ENCODE results near the gene NRP1. TPM values are rescaled to one million over a fixed set of nuclear protein-coding genes. Genes with fewer than 3 reads are reported as not detected.

The NRP1 gene
- polyA plus RNA-seq, 1 of the 3 experiments (the other 2 are of a cell fraction) = 129 TPM

- TF ChIP-seq JUND (IDR thresholded peaks at IDR 0.05) = no peak
- no peak for TF ChIP-seq USF2 (IDR thresholded peaks at IDR 0.05; ENCODE audit: borderline replicate concordance, low read depth, low read length)
- TF ChIP-seq MAX (IDR thresholded peaks at IDR 0.05; ENCODE audit: low read depth) = no peak
- Histone ChIP-seq H3F3A (replicated peaks; ENCODE audit: insufficient read depth) (peaks cover 7% of the 10 kb centered on the region), H3K36me3 (replicated peaks in 1 of 2; ENCODE audit: control insufficient read depth in 1 of 2, insufficient read depth in 2 of 2, low read length in 1 of 2) (peaks cover 33 to 79% of the 10 kb centered on the region in 2 experiments), H2AFZ (ENCODE audit: low read depth) (no peak overlapping the region), H3K9me3 (no peaks in the 10 kb centered on the region), H4K20me1 (ENCODE audit: insufficient read depth) (no peaks in the 10 kb centered on the region), H3K27ac (ENCODE audit: low read depth in 2 of 2, low read length in 1 of 2) (no peak overlapping the region), H3K27me3 (ENCODE audit: insufficient read depth) (no peaks in the 10 kb centered on the region), H3K9ac (no peak overlapping the region), H3K79me2 (ENCODE audit: insufficient read depth) (peaks cover 22% of the 10 kb centered on the region), H3K4me1 (ENCODE audit: control insufficient read depth in 1 of 2, insufficient read depth in 2 of 2, low read depth in 1 of 2, low read length in 1 of 2) (peaks cover 9 to 15% of the 10 kb centered on the region in 2 experiments; a peak in 2 of 4 replicates), H3K9me2 (no peaks in the 10 kb centered on the region), H3K4me3 (ENCODE audit: low read depth in 2 of 2, low read length in 1 of 2) (no peak overlapping the region), H3K4me2 (no peak overlapping the region)
- WGBS (ENCODE audit: low lambda C conversion rate) = 98% methylated on average over 4 of the region's 4 CpGs
- ChIA-PET CTCF (interaction anchor here (1.3 kb wide), 1 partner anchor 9 kb away, joined by 4 read pairs; no protein-coding TSS in a partner anchor), POLR2A (no interaction called here)
- DNase-seq = no peak
Measured at GRCh38 chr10:33208166-33208565, 126.3 kb downstream of the NRP1 start.

- 90% methylated on average over 7 of the region's 7 CpGs for WGBS (ENCODE audit: low lambda C conversion rate)
- TF ChIP-seq FOXM1 (IDR thresholded peaks at IDR 0.05; ENCODE audit: low read depth) (no peak), TEAD4 (IDR thresholded peaks at IDR 0.05; ENCODE audit: borderline replicate concordance, insufficient read depth) (no peak), MEF2A (IDR thresholded peaks at IDR 0.05; ENCODE audit: borderline replicate concordance, low read depth) (no peak), USF2 (IDR thresholded peaks at IDR 0.05; ENCODE audit: borderline replicate concordance, low read depth, low read length) (no peak), RXRA (IDR thresholded peaks at IDR 0.05; ENCODE audit: borderline replicate concordance, low read depth) (no peak), MXI1 (IDR thresholded peaks at IDR 0.05; ENCODE audit: low read depth, low read length) (no peak), CHD2 (IDR thresholded peaks at IDR 0.05; ENCODE audit: low read length, partially characterized antibody) (no peak), FOXJ3 (CRISPR knock-in tag; IDR thresholded peaks at IDR 0.05) (no peak)
- no peak for DNase-seq
- no peaks in the 10 kb centered on the region for H3K9me3 ChIP-seq
- H3K4me2 ChIP-seq = no peak overlapping the region
- H3K9me2 ChIP-seq = no peaks in the 10 kb centered on the region
- peaks cover 5% of the 10 kb centered on the region; the same call in 1 of the 2 replicates for H3K79me2 ChIP-seq (ENCODE audit: insufficient read depth)
- no peaks in the 10 kb centered on the region for H3K27me3 ChIP-seq (ENCODE audit: insufficient read depth)
- no peak overlapping the region for H2AFZ ChIP-seq (ENCODE audit: low read depth)
- no peaks in the 10 kb centered on the region for H4K20me1 ChIP-seq (ENCODE audit: insufficient read depth)
- POLR2A ChIA-PET = no interaction called here
- no peak overlapping the region for H3K9ac ChIP-seq
- no peak overlapping the region for H3K4me3 ChIP-seq (ENCODE audit: low read depth in 2 of 2, low read length in 1 of 2)
- no peak overlapping the region for H3K27ac ChIP-seq (ENCODE audit: low read depth in 2 of 2, low read length in 1 of 2)
- CTCF ChIA-PET = interaction anchor here (0.6 kb wide), 1 partner anchor 11 kb away, joined by 3 read pairs; no protein-coding TSS in a partner anchor
- H3F3A ChIP-seq (replicated peaks; ENCODE audit: insufficient read depth) = peaks cover 3% of the 10 kb centered on the region
- peaks cover 57 to 83% of the 10 kb centered on the region in 2 experiments for H3K36me3 ChIP-seq (replicated peaks in 1 of 2; ENCODE audit: control insufficient read depth in 1 of 2, insufficient read depth in 2 of 2, low read length in 1 of 2)
- no peaks in the 10 kb centered on the region; a peak in 1 of 4 replicates for H3K4me1 ChIP-seq (ENCODE audit: control insufficient read depth in 1 of 2, insufficient read depth in 2 of 2, low read depth in 1 of 2, low read length in 1 of 2)
Measured at GRCh38 chr10:33204031-33204430, 130.4 kb downstream of the NRP1 start.

All from SK-N-SH (cell line).